HEK293T (cell line): ENCODE data around the gene PRKG1.

Experiments used
- CTCF ChIA-PET: fragments of 350-600 bp; formaldehyde crosslinking; extraction: SDS; loops from one replicate; lab custom pipeline; 2021; ENCODE audit warnings: antibody characterized with exemption, inconsistent platforms; lab: Yijun Ruan, JAX
- POLR2A ChIA-PET: fragments of 350-600 bp; formaldehyde crosslinking; extraction: SDS; loops from one replicate; lab custom pipeline; 2020; ENCODE audit warnings: antibody characterized with exemption, inconsistent platforms; lab: Yijun Ruan, JAX
- DNase-seq: peaks from one replicate; pipeline ENCODE4 v3.0.0; 2012; ENCODE audit warnings: mixed read lengths; ENCODE audit errors: extremely low spot score
- ARNT ChIP-seq: fragments of 450-650 bp; IDR thresholded peaks from 2 replicates; pipeline ENCODE4 v1.6.1; 2017; ENCODE audit warnings: mild to moderate bottlenecking
- BHLHE40 ChIP-seq: fragments of 450-650 bp; IDR thresholded peaks from 2 replicates; pipeline ENCODE4 v1.6.1; 2016; ENCODE audit warnings: mild to moderate bottlenecking, moderate library complexity, borderline replicate concordance
- CTBP1 ChIP-seq: fragments of 450-650 bp; IDR thresholded peaks from 2 replicates; pipeline ENCODE4 v1.6.1; 2016; ENCODE audit warnings: borderline replicate concordance
- ELF4 ChIP-seq: fragments of 450-650 bp; IDR thresholded peaks from 2 replicates; pipeline ENCODE4 v1.6.1; 2017; ENCODE audit warnings: antibody characterized with exemption
- FOXA1 ChIP-seq: fragments of 450-650 bp; IDR thresholded peaks from 2 replicates; pipeline ENCODE4 v1.6.1; 2016; ENCODE audit warnings: mild to moderate bottlenecking
- FOXK2 ChIP-seq: fragments of 450-650 bp; IDR thresholded peaks from 2 replicates; pipeline ENCODE4 v1.6.1; 2016; ENCODE audit warnings: mild to moderate bottlenecking
- FOXM1 ChIP-seq: fragments of 450-650 bp; IDR thresholded peaks from 2 replicates; pipeline ENCODE4 v1.6.1; 2017; ENCODE audit warnings: mild to moderate bottlenecking, borderline replicate concordance
- HDGF ChIP-seq: fragments of 450-650 bp; IDR thresholded peaks from 2 replicates; pipeline ENCODE4 v1.6.1; 2017; ENCODE audit warnings: antibody characterized with exemption, borderline replicate concordance
- L3MBTL2 ChIP-seq: fragments of 450-650 bp; conservative IDR thresholded peaks from 2 replicates; pipeline ENCODE4 v1.6.1; 2016; ENCODE audit warnings: mild to moderate bottlenecking
- LEF1 ChIP-seq: fragments of 450-650 bp; IDR thresholded peaks from 2 replicates; pipeline ENCODE4 v1.6.1; 2017; ENCODE audit warnings: mild to moderate bottlenecking, borderline replicate concordance
- NFRKB ChIP-seq: fragments of 450-650 bp; IDR thresholded peaks from 2 replicates; pipeline ENCODE4 v1.6.1; 2016; ENCODE audit warnings: mild to moderate bottlenecking, moderate library complexity
- SP1 ChIP-seq: fragments of 450-650 bp; IDR thresholded peaks from 2 replicates; pipeline ENCODE4 v1.6.1; 2017
- SUZ12 ChIP-seq: fragments of 450-650 bp; IDR thresholded peaks from 2 replicates; pipeline ENCODE4 v1.6.1; 2016; ENCODE audit warnings: mild to moderate bottlenecking
- TARDBP ChIP-seq: fragments of 450-650 bp; IDR thresholded peaks from 2 replicates; pipeline ENCODE4 v1.6.1; 2016
- ZNF384 ChIP-seq: fragments of 450-650 bp; IDR thresholded peaks from 2 replicates; pipeline ENCODE4 v1.6.1; 2016
- TF ChIP-seq, protein P1 (sequence below): fragments of 450-650 bp; IDR thresholded peaks from 2 replicates; pipeline ENCODE4 v1.6.1; 2016

The PRKG1 gene

GRCh38 chr10:51144161-51144781 is 70.0 kb downstream of the PRKG1 start:
- ChIA-PET POLR2A (no interaction called here), CTCF (no interaction called here)
- TF ChIP-seq ELF4 (no peak), SUZ12 (no peak), CTBP1 (no peak), L3MBTL2 (no peak), ZNF384 (no peak), SP1 (no peak), LEF1 (no peak), FOXA1 (no peak), TARDBP (no peak), FOXM1 (no peak), BHLHE40 (no peak), ARNT (no peak)
- TF ChIP-seq, protein P1, sequence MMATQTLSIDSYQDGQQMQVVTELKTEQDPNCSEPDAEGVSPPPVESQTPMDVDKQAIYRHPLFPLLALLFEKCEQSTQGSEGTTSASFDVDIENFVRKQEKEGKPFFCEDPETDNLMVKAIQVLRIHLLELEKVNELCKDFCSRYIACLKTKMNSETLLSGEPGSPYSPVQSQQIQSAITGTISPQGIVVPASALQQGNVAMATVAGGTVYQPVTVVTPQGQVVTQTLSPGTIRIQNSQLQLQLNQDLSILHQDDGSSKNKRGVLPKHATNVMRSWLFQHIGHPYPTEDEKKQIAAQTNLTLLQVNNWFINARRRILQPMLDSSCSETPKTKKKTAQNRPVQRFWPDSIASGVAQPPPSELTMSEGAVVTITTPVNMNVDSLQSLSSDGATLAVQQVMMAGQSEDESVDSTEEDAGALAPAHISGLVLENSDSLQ = no peak
- no peak for DNase-seq

GRCh38 chr10:51145375-51145774 is 71.1 kb downstream of the PRKG1 start:
- POLR2A ChIA-PET = no interaction called here

GRCh38 chr10:51147644-51148399 is 73.5 kb downstream of the PRKG1 start:
- ChIA-PET POLR2A (no interaction called here), CTCF (no interaction called here)

More at GRCh38 chr10:51145375-51145774, 71.1 kb downstream of the PRKG1 start:
- TF ChIP-seq, protein P1 = no peak
- TF ChIP-seq SP1 = no peak
- no peak for TF ChIP-seq L3MBTL2
- TF ChIP-seq LEF1 = no peak
- TF ChIP-seq ZNF384 = no peak
- TF ChIP-seq FOXA1 = no peak
- TF ChIP-seq ARNT = no peak
- TF ChIP-seq FOXM1 = no peak
- no peak for TF ChIP-seq TARDBP
- no peak for TF ChIP-seq NFRKB
- TF ChIP-seq SUZ12 = no peak
- no peak for TF ChIP-seq HDGF
- no peak for TF ChIP-seq ELF4
- CTCF ChIA-PET = no interaction called here
- no peak for DNase-seq

DNA sequence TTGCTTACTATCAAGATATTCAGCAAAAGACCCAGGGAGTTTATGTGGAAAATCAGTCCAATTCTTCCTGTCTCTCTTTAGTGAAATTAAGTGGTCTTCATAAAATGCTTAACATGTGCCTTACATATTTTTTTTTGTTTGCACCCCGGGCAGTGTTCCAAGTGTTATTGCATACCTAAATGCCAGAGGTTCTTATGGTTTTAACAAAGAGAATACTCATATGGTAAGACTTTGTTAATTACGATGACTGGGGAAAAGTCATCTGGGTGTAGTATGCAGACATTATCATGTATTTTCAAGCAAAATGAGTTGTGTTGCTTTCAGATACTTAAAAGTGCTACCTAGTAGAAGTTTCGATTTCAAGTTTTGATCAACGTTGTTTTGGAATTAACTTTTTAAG is 82.6 kb downstream of the PRKG1 start:
- DNase-seq = no peak
- no peak for TF ChIP-seq SUZ12
- TF ChIP-seq TARDBP = no peak
- TF ChIP-seq LEF1 = no peak
- no peak for TF ChIP-seq L3MBTL2
- TF ChIP-seq HDGF = no peak
- TF ChIP-seq NFRKB = no peak
- no peak for TF ChIP-seq SP1
- no peak for TF ChIP-seq ZNF384
- no peak for TF ChIP-seq BHLHE40
- no peak for TF ChIP-seq FOXA1
- TF ChIP-seq FOXM1 = no peak
- TF ChIP-seq, protein P1 = no peak
- TF ChIP-seq FOXK2 = no peak
- CTCF ChIA-PET = no interaction called here
- POLR2A ChIA-PET = no interaction called here

More at GRCh38 chr10:51147644-51148399, 73.5 kb downstream of the PRKG1 start:
- no peak for TF ChIP-seq FOXA1
- no peak for TF ChIP-seq SUZ12
- TF ChIP-seq, protein P1 = no peak
- no peak for TF ChIP-seq LEF1
- no peak for TF ChIP-seq FOXK2
- no peak for TF ChIP-seq TARDBP
- TF ChIP-seq ZNF384 = no peak
- TF ChIP-seq L3MBTL2 = no peak
- TF ChIP-seq NFRKB = no peak
- no peak for TF ChIP-seq ARNT
- no peak for TF ChIP-seq FOXM1
- TF ChIP-seq BHLHE40 = no peak
- no peak for TF ChIP-seq ELF4
- TF ChIP-seq SP1 = no peak
- no peak for TF ChIP-seq HDGF
- no peak for TF ChIP-seq CTBP1
- DNase-seq = no peak

GRCh38 chr10:51158832-51159231 is 84.5 kb downstream of the PRKG1 start:
- POLR2A ChIA-PET = no interaction called here
- CTCF ChIA-PET = interaction anchor here (0.6 kb wide), 1 partner anchor 193 kb away, joined by 3 read pairs; no protein-coding TSS in a partner anchor
- no peak for TF ChIP-seq ARNT
- no peak for TF ChIP-seq SP1
- DNase-seq = no peak
